ENCODE data around the gene ARX. TPM values are rescaled to one million over a fixed set of nuclear protein-coding genes. Genes with fewer than 3 reads are reported as not detected.

The ARX gene
- total RNA-seq, 1 experiment from 2014 or later = 0.24 TPM

- no CpG with 5 or more reads among the region's 8 CpGs for WGBS (ENCODE audit: extremely low coverage, insufficient read length, low lambda C conversion rate)
- Histone ChIP-seq H2BK15ac (ENCODE audit: low read depth, low read length) (no peak overlapping the region), H4K8ac (replicated peaks; ENCODE audit: insufficient read length, low read depth, low read length) (no peak overlapping the region), H3K9me3 (ENCODE audit: control insufficient read depth, low read depth, low read length) (no peaks in the 10 kb centered on the region), H4K20me1 (ENCODE audit: control insufficient read depth, insufficient read depth, insufficient read length) (no peaks in the 10 kb centered on the region), H3K23ac (ENCODE audit: insufficient read length, low read depth, low read length) (no peak overlapping the region), H3T11ph (ENCODE audit: low read length) (no peak overlapping the region), H3K18ac (ENCODE audit: insufficient read length, low read depth, low read length) (no peak overlapping the region), H4K91ac (ENCODE audit: insufficient read length, low read depth, low read length) (no peak overlapping the region), H3K9ac (ENCODE audit: extremely low read depth, insufficient read length, low read length) (no peak overlapping the region), H3K4me1 (ENCODE audit: insufficient read depth, low read length) (0 out of 2 replicates have a peak, but pooled peaks cover 2% of the 10 kb centered on the region), H3K27ac (ENCODE audit: insufficient read length, low read depth, low read length) (no peak overlapping the region), H3K56ac (ENCODE audit: insufficient read length, low read depth, low read length) (no peak overlapping the region), H2AFZ (ENCODE audit: low read length) (no peak overlapping the region), H2BK120ac (ENCODE audit: low read depth, low read length, poor library complexity, severe bottlenecking) (no peak overlapping the region), H3K4me2 (ENCODE audit: insufficient read depth, insufficient read length, low read length) (peak overlapping the region; percentile 2), H3K23me2 (ENCODE audit: insufficient read length, low read depth, low read length, poor library complexity, severe bottlenecking) (peaks cover 13% of the 10 kb centered on the region), H3K79me2 (ENCODE audit: insufficient read depth, low read length) (no peaks in the 10 kb centered on the region), H2AK5ac (ENCODE audit: insufficient read length, low read length) (no peak overlapping the region), H3K27me3 (ENCODE audit: insufficient read depth, low read length) (peaks cover 33% of the 10 kb centered on the region), H3K79me1 (ENCODE audit: insufficient read depth, low read depth, low read length, poor library complexity, severe bottlenecking) (no peaks in the 10 kb centered on the region), H3K14ac (ENCODE audit: insufficient read depth, low read length) (no peak overlapping the region), H2BK12ac (ENCODE audit: insufficient read length, low read depth, low read length) (no peak overlapping the region), H2BK20ac (ENCODE audit: low read depth, low read length, poor library complexity, severe bottlenecking) (no peak overlapping the region), H4K5ac (ENCODE audit: insufficient read length, low read depth, low read length) (no peak overlapping the region), H2BK5ac (ENCODE audit: insufficient read length, low read length) (no peak overlapping the region), H3K4ac (ENCODE audit: low read depth, low read length) (no peak overlapping the region)
- TF ChIP-seq CTCF (conservative IDR thresholded peaks at IDR 0.05) = no peak
- no peak for DNase-seq
- peaks cover 88% of the 10 kb centered on the region for H3K27me3 Mint-ChIP-seq (ENCODE audit: low read depth)
- peaks cover 0 to 2% of the 10 kb centered on the region in 2 experiments; a peak in 3 of 5 replicates for H3K9me3 Mint-ChIP-seq
- peaks cover 82 to 89% of the 10 kb centered on the region in 2 experiments for H3K4me1 Mint-ChIP-seq
- no peak overlapping the region; a peak in 2 of 5 replicates for H3K4me3 Mint-ChIP-seq
- peaks cover 0 to 8% (median 4%) of the 10 kb centered on the region in 3 experiments; a peak in 5 of 7 replicates for H3K36me3 Mint-ChIP-seq (ENCODE audit: insufficient read depth in 1 of 3, low read depth in 3 of 3)
- H3K27ac Mint-ChIP-seq = no peak overlapping the region
Observed at GRCh38 chrX:24999511-24999910, 16.3 kb downstream of the ARX start.
